Stimulated activated CD8-positive, alpha-beta memory T cell treated with anti-CD3 and anti-CD28 coated beads, Interleukin-7, amount 100 ng/mL, for 24 hours (primary cell): ENCODE measurements around the gene TRIO.
"Not testable (repeated sequence)": the region's sequence is repeated elsewhere in the genome, so short reads cannot be mapped to it uniquely, and the experiment has no call there.

Experiments used
- DNase-seq: peaks from one replicate; pipeline ENCODE4 v3.0.0-alpha.2; 2020; ENCODE audit warnings: low read depth

Gene TRIO

GRCh38 chr5:14359069-14360043, 216.2 kb downstream of the TRIO start:
- DNase-seq, result no peak

DNA sequence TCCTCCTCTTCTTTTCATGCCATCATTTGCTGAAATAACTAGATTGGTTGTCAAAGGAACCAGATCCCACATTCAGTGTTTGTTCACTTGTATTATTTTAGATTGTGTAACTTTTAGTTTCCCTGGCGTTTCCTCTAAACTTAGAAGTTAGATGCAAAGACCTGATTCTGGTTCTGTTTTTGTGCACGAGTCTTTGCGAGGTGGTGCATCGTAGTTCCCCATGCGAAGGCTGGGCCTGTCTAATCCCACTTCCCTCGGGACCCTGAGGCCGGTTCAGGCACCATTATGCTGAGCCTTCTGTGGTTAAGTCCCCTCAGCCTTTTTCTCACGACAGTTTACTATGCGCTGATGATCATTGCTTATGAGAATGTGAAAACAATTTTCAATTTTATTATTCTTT, 219.3 kb downstream of the TRIO start:
- DNase-seq, result no peak

GRCh38 chr5:14364096-14364495, 221.0 kb downstream of the TRIO start:
- DNase-seq, result no peak

- DNase-seq, result no peak
Observed at GRCh38 chr5:14364576-14365472, 221.7 kb downstream of the TRIO start.

DNA sequence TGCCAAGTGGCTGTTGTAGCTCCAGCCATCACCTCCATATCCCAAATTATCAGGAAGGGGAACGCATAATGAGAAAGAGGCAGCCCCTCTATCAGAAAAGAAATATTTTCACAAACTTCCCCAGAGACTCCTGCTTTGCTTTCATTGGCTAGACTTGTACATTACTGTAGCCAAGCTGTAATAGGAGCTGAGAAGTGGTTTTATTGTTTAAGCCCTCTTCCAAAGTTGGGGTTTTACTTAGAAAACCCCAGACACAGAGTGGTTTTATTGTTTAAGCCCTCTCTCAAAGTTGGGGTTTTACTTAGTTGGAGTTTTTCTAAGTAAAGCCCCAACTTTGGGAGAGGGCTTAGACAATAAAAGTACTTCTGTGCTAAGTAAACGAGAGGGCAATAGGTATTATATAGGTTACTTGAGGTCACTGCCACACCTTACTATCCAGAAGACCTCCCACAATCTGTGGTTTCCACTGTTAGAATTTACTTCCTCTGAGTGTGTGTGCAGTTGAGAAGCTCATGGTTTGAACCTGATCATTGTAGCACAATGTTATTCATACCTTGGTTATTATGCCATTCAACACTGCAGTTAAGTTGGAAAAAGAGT, 222.8 kb downstream of the TRIO start:
- DNase-seq, result no peak

DNA sequence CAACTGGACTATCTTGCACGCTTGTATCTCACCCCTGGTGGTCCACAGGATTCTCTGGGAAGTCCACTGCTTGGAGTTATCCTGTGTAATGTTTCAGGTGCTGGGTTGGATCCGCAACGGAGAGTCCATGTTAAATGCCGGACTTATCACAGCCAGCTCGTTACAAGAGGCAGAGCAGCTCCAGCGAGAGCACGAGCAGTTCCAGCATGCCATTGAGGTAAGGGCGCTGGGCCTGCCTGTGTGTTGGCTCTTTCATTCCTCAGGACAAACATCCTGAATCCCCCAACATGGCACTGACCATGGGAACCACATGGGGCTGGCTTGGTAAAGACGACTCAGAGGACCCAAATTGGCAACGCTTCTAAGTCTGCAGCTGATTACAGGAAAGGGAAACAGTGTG, 223.6 kb downstream of the TRIO start:
- no peak for DNase-seq

- DNase-seq, result no peak
Observed at GRCh38 chr5:14367364-14367763, 224.2 kb downstream of the TRIO start.

DNA sequence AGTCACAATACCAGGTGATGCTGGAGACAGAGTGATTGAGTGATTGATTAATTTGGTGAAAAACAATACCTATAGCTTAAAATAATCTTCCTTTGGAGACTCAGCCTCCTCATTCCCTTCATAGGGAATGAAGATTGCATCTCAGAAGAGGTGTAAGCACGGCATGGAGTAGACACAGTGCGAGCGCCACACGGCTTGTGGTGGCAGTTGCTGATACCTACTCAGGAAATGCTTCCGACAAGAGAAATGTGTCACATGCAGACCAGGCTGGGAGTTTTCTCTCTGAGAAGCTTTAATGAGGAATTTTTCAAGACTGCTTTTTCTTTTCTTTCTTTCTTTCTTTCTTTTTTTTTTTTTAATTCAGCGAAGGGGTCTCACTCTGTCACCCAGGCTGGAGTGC, 226.6 kb downstream of the TRIO start:
- DNase-seq, result no peak

DNA sequence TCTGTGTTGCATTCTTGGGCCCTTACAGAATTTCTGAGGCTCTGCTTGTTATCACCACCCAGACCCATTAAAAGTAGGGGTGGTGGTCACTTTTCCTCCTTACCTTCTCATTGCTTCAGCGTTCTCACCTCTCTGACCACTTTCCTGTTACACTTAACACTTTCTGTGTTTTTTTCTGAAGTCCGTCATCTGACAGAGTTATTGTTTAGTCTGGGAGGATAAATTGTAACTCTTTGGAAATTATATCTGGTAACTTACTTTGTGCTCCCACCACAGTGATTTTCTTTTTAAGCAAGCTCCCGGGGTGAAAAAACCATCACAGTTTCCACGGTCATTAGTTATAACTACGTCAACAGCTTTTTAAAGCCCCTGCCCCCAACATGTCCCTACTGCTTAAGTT, 227.2 kb downstream of the TRIO start:
- no peak for DNase-seq

GRCh38 chr5:14373685-14374084, 230.5 kb downstream of the TRIO start:
- no peak for DNase-seq

GRCh38 chr5:14374100-14374499, 231.0 kb downstream of the TRIO start:
- no peak for DNase-seq

DNA sequence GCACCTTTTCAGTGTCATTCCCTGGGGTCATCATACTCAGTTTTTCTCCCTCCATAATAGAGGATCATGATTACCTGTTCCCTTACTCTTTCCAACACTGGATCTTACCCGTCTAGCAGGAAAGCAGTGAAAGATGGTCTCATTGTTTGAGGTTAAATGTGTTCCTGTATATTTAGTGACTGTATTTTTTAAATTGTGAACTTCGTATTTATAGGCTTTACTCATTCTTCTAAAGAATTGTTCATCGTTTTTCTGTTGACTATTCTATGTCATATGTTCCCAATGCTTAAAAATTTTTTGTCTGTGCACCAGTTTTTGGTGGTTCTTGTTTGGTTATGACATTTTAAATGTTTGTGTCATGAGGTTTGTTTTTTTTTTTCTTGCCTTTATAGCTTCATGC, 233.6 kb downstream of the TRIO start:
- no peak for DNase-seq

GRCh38 chr5:14379739-14380497, 236.8 kb downstream of the TRIO start:
- no peak for DNase-seq

GRCh38 chr5:14380712-14381111, 237.6 kb downstream of the TRIO start:
- DNase-seq, result no peak

DNA sequence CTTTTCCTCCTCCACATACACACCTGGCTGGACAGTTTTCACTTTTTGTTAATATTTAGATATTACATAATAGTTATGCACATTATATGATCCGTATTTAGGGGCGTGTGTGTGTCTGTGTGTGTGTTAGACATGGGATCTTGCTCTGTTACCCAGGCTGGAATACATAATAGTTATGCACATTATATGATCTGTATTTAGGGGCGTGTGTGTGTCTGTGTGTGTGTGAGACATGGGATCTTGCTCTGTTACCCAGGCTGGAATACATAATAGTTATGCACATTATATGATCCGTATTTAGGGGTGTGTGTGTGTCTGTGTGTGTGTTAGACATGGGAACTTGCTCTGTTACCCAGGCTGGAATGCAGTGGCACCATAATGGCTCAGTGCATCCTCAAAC, 239.5 kb downstream of the TRIO start:
- no peak for DNase-seq

- DNase-seq, result no peak
Observed at GRCh38 chr5:14383923-14384322, 240.8 kb downstream of the TRIO start.

DNA sequence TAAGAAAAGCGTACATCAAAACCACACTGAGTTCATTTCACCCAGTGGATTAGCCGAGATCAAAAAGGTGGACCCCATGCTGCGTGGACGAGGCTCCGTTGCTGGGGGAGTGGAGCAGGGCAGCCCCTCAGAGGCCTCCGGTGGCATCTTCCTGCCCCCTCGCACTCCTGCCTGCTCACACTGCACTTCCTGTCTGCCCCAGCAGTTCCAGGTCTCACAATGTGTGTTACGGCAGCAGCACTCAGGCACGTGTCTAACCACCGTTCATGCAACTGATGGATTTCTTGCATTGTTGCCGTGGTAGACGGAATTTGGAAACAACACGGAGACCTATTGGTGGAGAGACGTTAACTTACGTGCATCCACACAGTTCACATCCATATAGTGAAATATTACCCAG, 241.9 kb downstream of the TRIO start:
- DNase-seq, result no peak

- DNase-seq, result no peak
Observed at GRCh38 chr5:14386884-14387624, 243.9 kb downstream of the TRIO start.

DNA sequence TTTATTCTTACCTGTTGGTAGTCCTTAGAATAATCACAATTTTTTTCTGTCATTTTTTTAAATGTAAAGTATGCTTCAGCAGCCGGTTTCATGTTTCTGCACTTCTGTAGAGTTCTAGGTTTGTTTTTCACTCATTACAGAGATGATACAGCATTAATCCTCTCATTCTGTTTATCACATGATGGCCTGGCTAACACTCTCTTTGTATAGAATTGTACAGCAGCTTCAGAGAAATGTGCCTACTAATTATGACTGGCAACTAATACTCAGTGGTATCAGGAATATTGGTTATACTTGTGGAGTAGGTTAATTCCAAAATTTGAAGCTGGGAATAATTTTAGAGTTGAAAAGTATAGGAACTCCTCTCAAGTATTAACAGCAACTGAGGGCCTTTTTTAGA, 245.6 kb downstream of the TRIO start:
- DNase-seq, result no peak

DNA sequence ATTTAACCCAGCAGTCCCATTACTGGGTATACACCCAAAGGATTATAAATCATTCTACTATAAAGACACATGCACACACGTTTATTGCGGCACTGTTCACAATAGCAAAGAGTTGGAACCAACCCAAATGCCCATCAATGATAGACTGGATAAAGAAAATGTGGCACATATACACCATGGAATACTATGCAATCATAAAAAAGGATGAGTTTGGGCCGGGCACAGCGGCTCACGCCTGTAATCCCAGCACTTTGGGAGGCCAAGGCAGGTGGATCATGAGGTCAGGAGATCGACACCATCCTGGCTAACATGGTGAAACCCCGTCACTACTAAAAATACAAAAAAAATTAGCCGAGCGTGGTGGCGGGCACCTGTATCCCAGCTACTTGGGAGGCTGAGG, 249.4 kb downstream of the TRIO start:
- DNase-seq, result not testable (repeated sequence)

DNA sequence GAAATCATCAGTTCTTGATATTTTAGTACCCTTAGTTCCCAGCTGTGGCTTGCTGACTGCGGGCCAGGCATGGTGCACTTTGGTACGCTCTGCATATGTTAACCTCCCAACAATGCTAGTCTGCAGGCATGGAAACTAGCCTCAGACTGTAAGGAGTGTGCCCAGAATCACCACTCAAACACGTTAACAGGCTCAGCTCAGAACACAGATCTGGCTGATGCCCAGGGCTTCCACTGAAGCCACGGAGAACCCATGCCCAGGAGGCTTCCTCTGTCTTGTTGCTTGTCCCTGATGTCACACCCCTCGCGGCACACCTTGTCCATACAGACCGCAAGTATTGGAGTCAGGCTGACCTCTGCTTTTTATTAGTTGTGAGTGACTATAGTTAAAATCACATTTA, 251.2 kb downstream of the TRIO start:
- DNase-seq, result no peak
